ENCODE data around the gene SCYGR1.

Gene SCYGR1

DNA sequence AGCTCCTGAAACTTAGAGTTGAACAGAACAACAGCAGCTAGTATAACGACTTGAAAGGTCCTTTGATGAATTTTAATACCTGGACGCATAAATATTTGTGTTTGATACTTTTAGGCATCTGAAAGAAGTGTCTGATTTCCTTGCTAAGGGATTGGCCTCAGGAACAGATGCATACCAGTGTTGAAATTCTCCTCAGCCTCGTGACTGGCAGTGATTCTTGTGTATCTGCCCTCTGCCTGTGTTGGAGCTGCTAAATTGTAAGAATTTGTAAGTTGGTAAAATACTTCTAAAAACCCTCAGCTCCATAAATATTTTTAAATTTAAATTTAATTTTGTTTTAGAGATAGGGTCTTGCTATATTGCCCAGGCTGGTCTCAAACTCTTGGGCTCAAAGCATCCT, 22.4 kb upstream of the SCYGR1 start:
- no peaks in the 10 kb centered on the region for H3K27me3 Mint-ChIP-seq
- no peaks in the 10 kb centered on the region for H3K36me3 Mint-ChIP-seq
- no peaks in the 10 kb centered on the region for H3K9me3 Mint-ChIP-seq
- H3K4me3 Mint-ChIP-seq = no peak overlapping the region
- peaks cover 65% of the 10 kb centered on the region for H3K4me1 Mint-ChIP-seq
- no peak overlapping the region for H3K27ac Mint-ChIP-seq

DNA sequence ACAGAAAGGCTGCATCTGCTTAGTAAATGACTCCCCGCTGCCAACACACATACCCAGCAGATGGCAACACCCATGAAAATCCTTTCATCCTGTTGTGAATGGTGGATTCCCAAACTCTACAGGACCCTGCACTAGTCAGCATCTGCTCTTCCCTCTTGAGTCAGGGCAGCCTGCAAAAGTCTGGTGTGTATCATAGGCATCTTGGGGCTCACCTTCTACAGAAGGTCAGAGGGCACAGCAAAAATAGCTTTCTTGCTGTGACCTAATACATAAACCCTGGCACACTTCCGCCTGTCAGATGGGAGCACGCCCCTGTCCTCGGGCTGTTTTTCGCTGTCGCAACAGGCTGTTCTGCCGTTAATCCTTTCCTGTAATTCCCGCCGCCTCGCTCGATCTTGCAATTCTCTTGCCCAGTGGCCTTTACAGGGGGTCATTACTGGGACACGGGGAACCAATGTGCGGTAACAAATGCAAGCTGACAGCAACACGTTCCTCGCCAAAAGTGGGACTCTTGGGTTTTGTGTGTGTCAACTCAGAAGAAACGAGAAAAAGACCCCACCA, 19.9 kb upstream of the SCYGR1 start:
- no peaks in the 10 kb centered on the region for H3K9me3 Mint-ChIP-seq
- H3K27ac Mint-ChIP-seq = no peak overlapping the region
- H3K4me1 Mint-ChIP-seq = peaks cover 67% of the 10 kb centered on the region
- H3K4me3 Mint-ChIP-seq = no peak overlapping the region
- H3K27me3 Mint-ChIP-seq = no peaks in the 10 kb centered on the region
- no peaks in the 10 kb centered on the region for H3K36me3 Mint-ChIP-seq

DNA sequence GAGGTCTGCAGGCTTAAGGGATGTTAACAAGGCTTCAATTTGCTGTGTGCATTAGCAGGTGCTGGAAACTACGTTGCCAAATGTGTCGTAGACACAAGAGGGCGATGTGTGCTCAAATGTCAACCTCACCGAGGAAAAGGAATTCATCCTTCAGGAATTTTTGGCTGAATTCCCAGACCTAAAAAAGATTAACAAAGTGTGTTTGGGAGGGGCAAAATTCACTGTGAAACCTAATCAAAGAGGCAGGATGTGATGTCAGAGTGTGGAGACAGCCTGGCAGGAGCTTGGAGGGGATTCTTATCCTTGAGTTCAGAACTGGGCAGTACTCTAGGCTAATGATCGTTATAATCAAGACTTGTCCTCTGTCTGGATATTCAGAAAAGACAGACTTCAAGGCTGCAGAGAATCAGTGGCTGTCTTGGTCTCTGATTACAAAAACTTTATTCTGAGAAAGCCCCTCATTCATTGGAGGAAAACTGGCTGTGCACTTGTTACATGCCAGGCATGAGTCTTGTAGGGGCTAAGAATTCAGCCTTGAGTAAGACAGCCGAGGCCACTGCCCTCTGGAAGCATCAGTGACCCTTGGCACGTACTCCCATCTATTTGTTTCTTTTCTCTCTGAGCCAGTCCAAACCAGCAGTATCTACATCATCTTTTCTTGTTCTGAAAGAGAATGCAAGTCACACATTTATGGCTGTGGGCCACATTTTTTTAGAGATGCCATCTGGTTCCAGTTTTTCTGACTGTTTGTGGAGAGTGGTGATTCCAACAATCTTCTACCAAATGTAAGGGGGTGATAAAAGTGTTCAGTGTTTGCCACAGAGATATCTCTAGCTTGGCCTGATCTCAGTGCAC, 18.7 kb upstream of the SCYGR1 start:
- Mint-ChIP-seq H3K27ac (peak overlapping the region; percentile 68), H3K27me3 (no peaks in the 10 kb centered on the region), H3K4me3 (no peak overlapping the region), H3K4me1 (peaks cover 66% of the 10 kb centered on the region), H3K36me3 (no peaks in the 10 kb centered on the region), H3K9me3 (no peaks in the 10 kb centered on the region)

DNA sequence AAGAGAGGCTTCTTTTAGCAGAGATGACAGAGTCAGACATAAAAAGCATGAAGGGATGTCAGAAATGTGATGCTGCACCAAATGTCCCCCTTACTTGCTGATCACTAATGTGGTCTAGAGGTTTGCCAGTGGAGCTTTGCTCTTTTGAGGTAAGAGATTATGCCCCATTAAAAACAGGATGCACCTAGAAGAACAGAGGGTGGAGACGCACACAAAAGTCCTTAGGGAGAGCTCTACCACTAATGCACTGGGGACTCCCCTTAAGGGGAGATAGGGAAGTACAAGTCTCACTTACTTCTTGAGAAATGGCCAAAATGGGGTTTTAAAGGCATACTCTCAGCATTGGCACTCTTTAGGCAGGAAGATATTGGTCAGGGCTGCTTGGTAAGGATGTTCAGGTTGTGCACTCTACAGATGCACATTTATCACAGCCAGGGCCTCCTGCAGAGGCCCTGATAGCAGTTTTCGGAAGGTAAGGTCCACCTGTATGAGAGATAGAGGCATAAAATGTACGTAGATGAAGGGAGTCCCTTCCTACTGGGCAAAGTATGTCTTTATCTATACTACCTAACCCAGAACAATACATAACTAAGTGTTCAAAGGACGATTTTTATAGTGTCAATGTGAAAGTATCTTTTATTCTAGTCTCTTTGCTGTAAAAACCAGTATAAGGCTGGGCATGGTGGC, 17.0 kb upstream of the SCYGR1 start:
- no peaks in the 10 kb centered on the region for H3K9me3 Mint-ChIP-seq
- H3K27ac Mint-ChIP-seq = peak overlapping the region; percentile 8
- no peak overlapping the region for H3K4me3 Mint-ChIP-seq
- peaks cover 59% of the 10 kb centered on the region for H3K4me1 Mint-ChIP-seq
- H3K27me3 Mint-ChIP-seq = no peaks in the 10 kb centered on the region
- H3K36me3 Mint-ChIP-seq = no peaks in the 10 kb centered on the region

DNA sequence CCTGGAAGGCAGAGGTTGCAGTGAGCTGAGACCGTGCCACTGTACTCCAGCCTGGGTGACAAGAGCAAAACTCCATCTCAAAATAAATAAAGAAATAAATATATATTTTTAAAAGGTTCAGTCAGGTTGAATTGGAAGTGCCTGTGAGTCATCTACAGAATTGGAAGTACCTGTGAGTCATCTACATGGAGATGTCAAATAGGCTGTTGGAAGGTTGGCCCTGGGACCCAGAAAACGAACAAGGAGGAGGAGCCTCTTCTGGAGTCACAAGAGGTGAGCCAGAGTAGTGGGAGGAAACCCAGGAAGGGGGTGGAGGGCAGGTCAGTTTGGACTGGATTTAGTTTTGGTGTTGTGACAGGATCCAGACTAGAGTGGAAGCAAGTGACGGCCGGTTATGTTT, 15.2 kb upstream of the SCYGR1 start:
- no peaks in the 10 kb centered on the region for H3K27me3 Mint-ChIP-seq
- H3K4me1 Mint-ChIP-seq = peaks cover 57% of the 10 kb centered on the region

DNA sequence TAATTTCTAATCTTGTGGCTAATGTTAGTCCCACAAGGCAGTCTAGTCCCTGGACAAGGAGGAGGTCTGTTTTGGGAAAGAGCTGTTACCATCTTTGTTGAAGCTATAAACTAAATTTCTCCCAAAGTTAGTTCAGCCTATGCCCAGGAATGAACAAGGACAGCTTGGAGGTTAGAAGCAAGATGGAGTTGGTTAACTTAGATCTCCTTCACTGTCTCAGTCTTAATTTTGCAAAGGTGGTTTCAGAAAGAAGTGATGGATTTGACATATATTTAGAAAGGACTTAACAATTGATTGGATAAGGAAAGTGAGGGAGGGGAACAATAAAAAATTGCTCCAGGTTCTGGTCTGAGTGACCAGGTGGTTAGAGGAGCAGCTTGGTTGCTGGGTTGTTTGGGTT, 14.6 kb upstream of the SCYGR1 start:
- Mint-ChIP-seq H3K4me3 (no peak overlapping the region), H3K4me1 (peaks cover 60% of the 10 kb centered on the region), H3K27ac (no peak overlapping the region), H3K9me3 (no peaks in the 10 kb centered on the region), H3K27me3 (no peaks in the 10 kb centered on the region), H3K36me3 (no peaks in the 10 kb centered on the region)

More for the DNA sequence above, 15.2 kb upstream of the SCYGR1 start:
- Mint-ChIP-seq H3K36me3 (no peaks in the 10 kb centered on the region), H3K9me3 (no peaks in the 10 kb centered on the region), H3K27ac (no peak overlapping the region), H3K4me3 (no peak overlapping the region)

DNA sequence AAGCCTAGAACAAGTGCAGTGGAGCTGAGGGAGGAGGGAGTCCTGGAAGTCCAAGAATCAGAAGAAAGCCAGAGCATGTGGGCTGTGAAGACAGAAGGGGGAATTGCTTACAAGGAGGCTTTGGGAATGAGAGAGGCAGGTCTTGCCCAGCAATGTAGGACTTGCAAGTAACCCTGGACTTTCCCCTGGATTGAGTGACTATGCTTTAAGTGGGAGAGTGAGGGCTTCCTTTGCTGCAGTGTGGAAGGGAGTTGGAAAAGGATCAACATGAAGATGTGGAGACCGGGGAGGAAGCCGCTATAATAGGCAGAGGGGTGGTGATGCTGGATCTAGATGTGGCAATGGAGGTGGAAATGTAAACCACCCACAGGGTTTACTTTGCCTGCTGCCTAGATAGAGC, 13.8 kb upstream of the SCYGR1 start:
- Mint-ChIP-seq H3K27me3 (no peaks in the 10 kb centered on the region), H3K9me3 (no peaks in the 10 kb centered on the region), H3K36me3 (no peaks in the 10 kb centered on the region), H3K4me3 (no peak overlapping the region), H3K27ac (no peak overlapping the region), H3K4me1 (peaks cover 54% of the 10 kb centered on the region)

DNA sequence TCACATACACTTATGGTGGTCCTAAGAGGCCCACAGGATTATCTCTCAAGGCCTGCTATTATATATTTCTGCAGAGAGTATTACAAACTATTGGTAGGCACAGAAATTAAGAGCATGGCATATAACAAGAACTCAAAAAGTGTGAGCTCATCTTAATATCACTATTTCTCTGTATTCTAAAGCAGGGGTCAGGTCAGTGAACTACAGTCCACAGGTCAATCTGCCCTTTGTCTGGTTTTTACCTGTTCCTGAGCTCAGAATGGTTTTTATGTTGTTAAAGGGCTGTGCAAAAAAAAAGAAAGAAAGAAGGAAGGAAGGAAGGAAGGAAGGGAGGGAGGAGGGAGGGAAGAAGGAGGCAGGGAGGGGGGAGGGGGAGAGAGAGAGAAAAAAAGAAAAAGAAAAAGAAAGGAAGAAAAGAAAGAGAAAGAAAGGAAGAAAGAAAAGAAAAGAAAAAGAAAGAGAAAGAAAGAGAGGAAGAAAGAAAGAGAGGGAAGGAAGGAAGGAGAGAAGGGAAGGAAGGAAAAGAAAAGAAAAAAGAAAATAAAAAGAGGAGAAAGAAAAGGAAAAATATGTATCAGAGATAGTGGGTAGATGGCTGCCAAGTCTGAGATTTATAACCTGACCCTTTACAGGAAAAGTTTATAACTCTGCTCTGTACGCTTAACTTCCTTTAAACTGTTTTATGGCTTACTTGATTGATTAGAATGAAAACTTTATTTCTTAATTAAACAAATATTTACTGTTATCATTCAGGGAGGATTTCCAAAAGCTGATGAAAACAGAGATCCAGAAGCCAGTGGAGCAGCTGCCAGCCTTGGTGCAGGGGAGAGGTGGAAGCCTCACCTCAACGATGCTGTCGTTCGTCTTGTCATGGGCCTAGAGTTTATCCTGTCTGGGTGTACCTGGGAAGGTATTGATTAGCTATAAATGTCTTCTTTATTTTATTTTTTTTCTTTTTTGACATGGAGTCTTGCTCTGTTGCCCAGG, 11.2 kb upstream of the SCYGR1 start:
- H3K4me3 Mint-ChIP-seq = no peak overlapping the region
- peaks cover 32% of the 10 kb centered on the region for H3K4me1 Mint-ChIP-seq
- no peaks in the 10 kb centered on the region for H3K27me3 Mint-ChIP-seq
- H3K9me3 Mint-ChIP-seq = no peaks in the 10 kb centered on the region
- H3K27ac Mint-ChIP-seq = peak overlapping the region; percentile 75
- no peaks in the 10 kb centered on the region for H3K36me3 Mint-ChIP-seq

DNA sequence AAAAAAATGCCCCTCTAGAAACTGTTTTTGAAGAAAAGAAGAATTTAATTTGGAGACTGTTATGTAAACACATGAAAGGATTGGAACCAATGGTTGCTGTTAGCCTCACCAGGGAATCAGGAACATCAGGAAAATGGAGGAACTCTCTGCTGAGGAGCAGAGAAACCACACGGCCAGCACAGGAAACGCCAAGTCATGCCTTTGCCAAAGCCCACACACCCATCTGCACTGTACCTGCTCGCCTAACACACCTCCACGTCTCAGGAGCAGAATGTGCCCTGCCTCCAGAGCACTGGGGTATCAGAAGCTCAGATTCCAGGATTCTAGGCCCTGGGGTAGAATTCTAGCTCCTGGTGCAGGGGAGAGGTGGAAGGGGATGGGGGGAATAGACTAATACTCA, 9.8 kb upstream of the SCYGR1 start:
- Mint-ChIP-seq H3K27ac (no peak overlapping the region), H3K9me3 (no peaks in the 10 kb centered on the region), H3K27me3 (no peaks in the 10 kb centered on the region), H3K4me1 (peaks cover 22% of the 10 kb centered on the region), H3K4me3 (no peak overlapping the region), H3K36me3 (no peaks in the 10 kb centered on the region)

DNA sequence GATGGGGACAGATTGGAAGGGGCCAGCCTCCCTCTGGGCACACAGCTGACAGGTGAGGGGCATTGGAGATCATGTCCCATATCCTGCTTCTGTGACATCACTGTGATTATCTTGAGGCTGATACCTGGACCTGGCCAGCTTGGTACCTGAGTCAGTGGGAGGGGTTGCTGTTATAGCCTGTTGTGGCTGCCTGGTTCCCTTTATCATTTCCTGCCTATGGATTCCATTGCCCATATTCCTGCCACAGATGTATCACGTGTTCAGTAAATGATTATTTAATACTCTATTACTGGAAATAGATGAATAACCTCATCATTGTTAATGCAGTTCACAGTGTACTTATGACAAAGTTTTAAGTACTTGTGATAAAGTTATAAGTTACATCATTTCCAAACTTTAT, 7.8 kb upstream of the SCYGR1 start:
- H3K27me3 Mint-ChIP-seq = no peaks in the 10 kb centered on the region
- no peak overlapping the region for H3K27ac Mint-ChIP-seq
- no peaks in the 10 kb centered on the region for H3K9me3 Mint-ChIP-seq
- H3K4me3 Mint-ChIP-seq = no peak overlapping the region
- H3K36me3 Mint-ChIP-seq = no peaks in the 10 kb centered on the region
- H3K4me1 Mint-ChIP-seq = peaks cover 8% of the 10 kb centered on the region

DNA sequence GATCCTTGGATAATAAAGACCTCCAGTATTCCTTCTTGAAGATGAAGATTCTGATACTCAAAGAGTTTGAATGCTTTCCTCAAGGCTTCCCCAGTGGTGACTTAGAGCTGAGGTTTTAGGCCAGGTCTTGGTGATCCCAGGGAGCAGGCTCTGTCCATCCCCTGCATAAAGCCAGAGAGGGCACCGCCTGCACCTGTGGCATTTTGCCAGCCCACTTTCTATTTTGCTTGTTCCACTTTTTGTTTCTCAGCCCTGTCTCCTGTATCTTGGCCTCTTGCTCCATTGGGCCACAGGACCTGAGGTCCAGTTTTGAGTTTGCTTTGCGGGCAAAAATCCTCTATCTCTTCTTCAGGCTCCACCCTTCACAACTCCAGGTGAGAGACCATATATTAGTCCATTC, 6.7 kb upstream of the SCYGR1 start:
- H3K4me1 Mint-ChIP-seq = peaks cover 8% of the 10 kb centered on the region
- no peaks in the 10 kb centered on the region for H3K36me3 Mint-ChIP-seq
- H3K27ac Mint-ChIP-seq = no peak overlapping the region
- no peak overlapping the region for H3K4me3 Mint-ChIP-seq
- peaks cover 2% of the 10 kb centered on the region for H3K27me3 Mint-ChIP-seq
- no peaks in the 10 kb centered on the region for H3K9me3 Mint-ChIP-seq

DNA sequence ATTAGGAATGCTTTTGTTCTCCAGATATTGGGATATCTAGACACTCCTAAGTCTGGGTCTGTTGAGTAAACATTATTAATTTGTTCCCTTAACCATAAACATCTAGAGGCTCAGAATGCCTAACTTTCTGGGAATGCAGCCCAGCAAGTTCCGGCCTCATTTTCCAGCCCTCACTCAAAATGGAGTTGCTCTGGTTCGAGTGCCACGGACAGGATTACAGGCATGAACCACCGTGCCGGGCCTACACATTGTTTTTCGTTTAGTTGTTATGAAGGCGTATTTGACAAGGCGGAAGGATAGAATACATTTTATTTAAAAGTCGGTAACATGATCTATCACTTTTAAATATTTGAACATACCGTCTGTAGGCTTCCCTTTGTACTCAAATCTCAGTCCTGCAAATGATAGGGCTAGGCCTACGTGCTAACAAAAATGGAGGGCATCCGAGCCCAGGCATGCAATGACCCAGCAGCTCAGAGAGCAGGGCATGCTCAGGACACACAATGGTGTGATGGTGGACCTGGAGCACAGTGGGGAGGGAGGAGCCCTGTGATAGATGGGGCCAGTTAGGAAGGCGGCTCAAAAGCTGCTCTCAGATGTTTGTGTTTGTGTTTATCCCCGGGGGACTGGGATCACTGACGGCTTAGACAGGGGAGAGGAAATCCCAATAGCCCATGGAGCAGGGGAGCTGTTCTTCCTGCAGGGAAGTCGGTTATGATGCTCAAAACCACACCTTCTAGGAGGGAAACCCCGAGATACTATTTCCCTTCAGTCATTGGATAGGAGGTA, 2.9 kb upstream of the SCYGR1 start:
- H3K27ac Mint-ChIP-seq = peak overlapping the region; percentile 63
- H3K36me3 Mint-ChIP-seq = no peaks in the 10 kb centered on the region
- no peaks in the 10 kb centered on the region for H3K9me3 Mint-ChIP-seq
- no peak overlapping the region for H3K4me3 Mint-ChIP-seq
- peaks cover 2% of the 10 kb centered on the region for H3K27me3 Mint-ChIP-seq
- H3K4me1 Mint-ChIP-seq = peaks cover 11% of the 10 kb centered on the region

DNA sequence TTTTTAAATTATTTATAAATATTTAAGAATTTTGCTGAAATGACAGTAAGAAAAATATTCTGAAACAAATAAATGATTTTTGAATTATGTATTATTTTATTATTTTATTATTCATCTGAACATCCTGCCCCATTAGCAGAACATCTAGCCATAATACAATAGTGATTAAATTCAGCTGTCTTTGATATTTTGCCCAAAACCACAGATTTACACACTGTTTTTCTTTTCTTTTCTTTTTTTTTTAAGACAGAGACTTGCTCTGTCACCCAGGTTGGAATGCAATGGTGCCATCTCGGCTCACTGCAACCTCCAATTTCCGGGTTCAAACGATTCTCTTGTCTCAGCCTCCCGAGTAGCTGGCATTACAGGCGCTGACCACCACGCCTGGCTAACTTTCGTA, 1.9 kb upstream of the SCYGR1 start:
- H3K4me1 Mint-ChIP-seq = peaks cover 11% of the 10 kb centered on the region
- H3K4me3 Mint-ChIP-seq = no peak overlapping the region
- H3K27ac Mint-ChIP-seq = no peak overlapping the region
- H3K36me3 Mint-ChIP-seq = no peaks in the 10 kb centered on the region
- no peaks in the 10 kb centered on the region for H3K9me3 Mint-ChIP-seq
- peaks cover 2% of the 10 kb centered on the region for H3K27me3 Mint-ChIP-seq

DNA sequence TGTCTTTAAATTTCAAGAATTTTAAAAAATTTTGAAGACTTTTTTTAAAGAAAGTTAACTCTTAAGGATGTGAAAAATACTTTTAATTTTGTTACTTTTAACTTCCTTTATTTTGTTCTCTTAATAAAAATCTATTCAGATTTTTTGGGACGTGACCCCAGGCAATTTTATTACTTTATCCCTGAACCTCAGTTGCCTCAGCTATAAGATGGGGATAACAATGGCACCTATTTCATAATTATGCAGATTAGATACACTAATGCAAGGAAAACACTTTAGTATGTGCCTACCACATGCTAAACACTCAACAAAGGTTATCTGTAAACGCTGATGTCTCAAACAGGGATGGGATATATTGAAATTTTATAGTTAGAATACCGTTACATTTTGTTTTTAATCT, 1.5 kb upstream of the SCYGR1 start:
- no peak overlapping the region for H3K4me3 Mint-ChIP-seq
- no peaks in the 10 kb centered on the region for H3K9me3 Mint-ChIP-seq
- H3K36me3 Mint-ChIP-seq = no peaks in the 10 kb centered on the region
- H3K4me1 Mint-ChIP-seq = peaks cover 11% of the 10 kb centered on the region
- H3K27ac Mint-ChIP-seq = no peak overlapping the region
- H3K27me3 Mint-ChIP-seq = peaks cover 2% of the 10 kb centered on the region

Data from activated naive CD4-positive, alpha-beta T cell treated with anti-CD3 and anti-CD28 coated beads, Interleukin-2, amount 50 U/mL, for 24 hours (primary cell).